Fibroblast of villous mesenchyme (primary cell): Measurements from ENCODE around the gene LTC4S. TPM values are rescaled to one million over a fixed set of nuclear protein-coding genes. Genes with fewer than 3 reads are reported as not detected.

Experiments used
- DNase-seq: peaks from one replicate; pipeline ENCODE4 v3.0.0-alpha.2; 2010; ENCODE audit warnings: low read depth
- H3K4me3 ChIP-seq: 2 replicates; pipeline ENCODE4 v1.5.1; 2011; ENCODE audit warnings: low read depth, mild to moderate bottlenecking, low read length
- CTCF ChIP-seq: IDR thresholded peaks from 2 replicates; pipeline ENCODE4 v1.5.1; 2012; ENCODE audit warnings: low read depth, mild to moderate bottlenecking, low read length; ENCODE audit not compliant: insufficient read depth
- total RNA-seq: library from RNA; depleted of rRNA; stranded (reverse); fragments of >200 nt; gene quantifications from 2 replicates; pipeline ENCODE4 v1.2.3, GENCODE V29; 2012

LTC4S gene
- total RNA-seq, 1 donor, result 0.43 TPM

- TF ChIP-seq CTCF, result no peak
- no peak for DNase-seq
- no peak overlapping the region for H3K4me3 ChIP-seq
Measured at GRCh38 chr5:179777909-179778308, 15.9 kb upstream of the LTC4S start.

- TF ChIP-seq CTCF, result no peak
- no peak for DNase-seq
- no peak overlapping the region for H3K4me3 ChIP-seq
Measured at GRCh38 chr5:179778591-179778990, 15.2 kb upstream of the LTC4S start.

- no peak overlapping the region for H3K4me3 ChIP-seq
- no peak for TF ChIP-seq CTCF
- no peak for DNase-seq
Measured at GRCh38 chr5:179779826-179780225, 14.0 kb upstream of the LTC4S start.

- peak; percentile 65 for DNase-seq
- no peak overlapping the region for H3K4me3 ChIP-seq
- TF ChIP-seq CTCF, result no peak
Measured at GRCh38 chr5:179780362-179780761, 13.4 kb upstream of the LTC4S start.

GRCh38 chr5:179781846-179782245, 11.9 kb upstream of the LTC4S start:
- TF ChIP-seq CTCF, result no peak
- DNase-seq, result no peak
- no peak overlapping the region for H3K4me3 ChIP-seq

- TF ChIP-seq CTCF, result no peak
- no peak overlapping the region for H3K4me3 ChIP-seq
- DNase-seq, result no peak
Measured at GRCh38 chr5:179783128-179783527, 10.7 kb upstream of the LTC4S start.

GRCh38 chr5:179786861-179787260, 6.9 kb upstream of the LTC4S start:
- TF ChIP-seq CTCF, result no peak
- no peak for DNase-seq
- H3K4me3 ChIP-seq, result no peak overlapping the region
